CD14-positive monocyte (primary cell): ENCODE results near the gene CHID1. TPM values are rescaled to one million over a fixed set of nuclear protein-coding genes. Genes with fewer than 3 reads are reported as not detected.

Experiments used
- DNase-seq, 3 donors: peaks; one replicate each; pipeline ENCODE4 v3.0.0-alpha.2; 2011 to 2022
- H2AFZ ChIP-seq: 2 replicates; pipeline ENCODE4 v1.6.0; 2012; ENCODE audit warnings: mild to moderate bottlenecking, low read depth, low read length, inconsistent platforms; ENCODE audit not compliant: insufficient read depth, poor library complexity, severe bottlenecking
- H3K27ac ChIP-seq, 2 donors: 1 replicate in 1 of 2; 2 replicates in 1 of 2; pipeline ENCODE4 v1.5.1; 2012 to 2013; ENCODE audit warnings: low read length in 2 of 2, control low read depth in 1 of 2, inconsistent platforms in 1 of 2, low read depth in 1 of 2, mild to moderate bottlenecking in 1 of 2
- H3K27me3 ChIP-seq, 2 donors: one replicate each; pipeline versions ENCODE4 v1.6.0 to v1.6.1; 2011 to 2013; ENCODE audit warnings: low read length in 2 of 2; ENCODE audit not compliant: control insufficient read depth in 2 of 2, insufficient read depth in 2 of 2
- H3K36me3 ChIP-seq, 2 donors: replicated peaks in 1 of 2; 1 replicate in 1 of 2; 2 replicates in 1 of 2; pipeline versions ENCODE4 v1.5.1 to v1.6.1; 2012 to 2013; ENCODE audit warnings: low read length in 2 of 2, control low read depth in 1 of 2, inconsistent platforms in 1 of 2, mild to moderate bottlenecking in 1 of 2; ENCODE audit not compliant: insufficient read depth in 2 of 2, control insufficient read depth in 1 of 2
- H3K4me1 ChIP-seq, 2 donors: 1 replicate in 1 of 2; 2 replicates in 1 of 2; pipeline versions ENCODE4 v1.5.1 to v1.6.1; 2012 to 2013; ENCODE audit warnings: low read length in 2 of 2, control low read depth in 1 of 2, inconsistent platforms in 1 of 2, mild to moderate bottlenecking in 1 of 2, moderate library complexity in 1 of 2; ENCODE audit not compliant: insufficient read depth in 2 of 2, control insufficient read depth in 1 of 2
- H3K4me2 ChIP-seq: replicated peaks from 2 replicates; pipeline ENCODE3; 2012; ENCODE audit warnings: low read length, moderate library complexity, mild to moderate bottlenecking; ENCODE audit not compliant: poor library complexity, severe bottlenecking; ENCODE audit errors: extremely low read depth
- H3K4me3 ChIP-seq, 3 experiments: fragments of 200-600 bp in 1 of 3; sonication (generic) in 1 of 3; replicated peaks in 1 of 3; 1 replicate in 2 of 3; 2 replicates in 1 of 3; pipeline ENCODE4 v1.5.1; 2011 to 2013; ENCODE audit warnings: low read length in 3 of 3, mild to moderate bottlenecking in 3 of 3, control low read depth in 2 of 3, low read depth in 2 of 3, inconsistent platforms in 1 of 3, moderate library complexity in 1 of 3
- H3K79me2 ChIP-seq: 2 replicates; pipeline ENCODE4 v1.6.0; 2012; ENCODE audit warnings: mild to moderate bottlenecking, control low read depth, inconsistent platforms, low read length, moderate library complexity; ENCODE audit not compliant: insufficient read depth
- H3K9ac ChIP-seq: 2 replicates; pipeline ENCODE4 v1.6.0; 2017; ENCODE audit warnings: low read length, mild to moderate bottlenecking; ENCODE audit not compliant: insufficient read depth, poor library complexity, severe bottlenecking
- H3K9me3 ChIP-seq, 2 donors: replicated peaks in 1 of 2; 1 replicate in 1 of 2; 2 replicates in 1 of 2; pipeline versions ENCODE4 v1.5.1 to v1.6.1; 2012 to 2013; ENCODE audit warnings: low read length in 2 of 2, control low read depth in 1 of 2; ENCODE audit not compliant: control insufficient read depth in 1 of 2, insufficient read depth in 1 of 2
- H4K20me1 ChIP-seq: 2 replicates; pipeline ENCODE4 v1.6.0; 2012; ENCODE audit warnings: mild to moderate bottlenecking, low read length, control low read depth, moderate library complexity; ENCODE audit not compliant: insufficient read depth
- H3K27ac Mint-ChIP-seq, 7 donors: one replicate each; pipeline ENCODE4 v1.8.0; 2020; ENCODE audit warnings: mild to moderate bottlenecking in 7 of 7, mixed read lengths in 7 of 7, moderate library complexity in 6 of 7, inconsistent platforms in 2 of 7
- H3K27me3 Mint-ChIP-seq, 3 donors: one replicate each; pipeline ENCODE4 v1.8.0; 2021 to 2022; ENCODE audit warnings: low read depth in 3 of 3, mild to moderate bottlenecking in 3 of 3, mixed read lengths in 3 of 3, moderate library complexity in 3 of 3, inconsistent platforms in 1 of 3
- H3K36me3 Mint-ChIP-seq, 2 donors: one replicate each; pipeline ENCODE4 v1.8.0; 2020; ENCODE audit warnings: mixed read lengths in 2 of 2, inconsistent platforms in 1 of 2, mild to moderate bottlenecking in 1 of 2
- H3K4me1 Mint-ChIP-seq: one replicate; pipeline ENCODE4 v1.8.0; 2020; ENCODE audit warnings: mild to moderate bottlenecking, mixed read lengths
- H3K4me3 Mint-ChIP-seq, 2 donors: one replicate each; pipeline ENCODE4 v1.8.0; 2020; ENCODE audit warnings: mild to moderate bottlenecking in 2 of 2, mixed read lengths in 2 of 2, moderate library complexity in 1 of 2
- H3K9me3 Mint-ChIP-seq, 7 donors: one replicate each; pipeline ENCODE4 v1.8.0; 2020 to 2022; ENCODE audit warnings: mixed read lengths in 7 of 7, mild to moderate bottlenecking in 6 of 7, moderate library complexity in 6 of 7, inconsistent platforms in 2 of 7
- WGBS: methylation state at CpG from one replicate; pipeline ENCODE4 v1.1.5; 2013; ENCODE audit warnings: missing lambda C conversion rate; ENCODE audit not compliant: insufficient coverage; 5-methylcytosine and 5-hydroxymethylcytosine counted together
- intact Hi-C, 2 donors: fragments of 100-400 bp; cut with micrococcal nuclease; formaldehyde crosslinking; loops; one replicate each; pipeline versions ENCODE4 v1.15.0 to v1.15.1; 2023
- polyA plus RNA-seq, 3 donors: library from polyadenylated mRNA; depleted of rRNA in 1 of 3; unstranded in 2 of 3; stranded (reverse) in 1 of 3; fragments of 300-500 nt in 2 of 3; fragments of >200 nt in 1 of 3; fragmentation: Illumina TruSeq in 2 of 3; gene quantifications; 1 replicate in 2 of 3; 2 replicates in 1 of 3; pipeline ENCODE4 v1.2.3, GENCODE V29; 2012 to 2021
- TF ChIP-seq, protein P1 (sequence below): fragments of 200-600 bp; IDR thresholded peaks from one replicate; pipeline ENCODE4 v1.8.0; 2022; ENCODE audit warnings: antibody characterized with exemption, mild to moderate bottlenecking

The CHID1 gene
- polyA plus RNA-seq, 3 donors = 23.2 to 45.4 (median 45.0) TPM

DNA sequence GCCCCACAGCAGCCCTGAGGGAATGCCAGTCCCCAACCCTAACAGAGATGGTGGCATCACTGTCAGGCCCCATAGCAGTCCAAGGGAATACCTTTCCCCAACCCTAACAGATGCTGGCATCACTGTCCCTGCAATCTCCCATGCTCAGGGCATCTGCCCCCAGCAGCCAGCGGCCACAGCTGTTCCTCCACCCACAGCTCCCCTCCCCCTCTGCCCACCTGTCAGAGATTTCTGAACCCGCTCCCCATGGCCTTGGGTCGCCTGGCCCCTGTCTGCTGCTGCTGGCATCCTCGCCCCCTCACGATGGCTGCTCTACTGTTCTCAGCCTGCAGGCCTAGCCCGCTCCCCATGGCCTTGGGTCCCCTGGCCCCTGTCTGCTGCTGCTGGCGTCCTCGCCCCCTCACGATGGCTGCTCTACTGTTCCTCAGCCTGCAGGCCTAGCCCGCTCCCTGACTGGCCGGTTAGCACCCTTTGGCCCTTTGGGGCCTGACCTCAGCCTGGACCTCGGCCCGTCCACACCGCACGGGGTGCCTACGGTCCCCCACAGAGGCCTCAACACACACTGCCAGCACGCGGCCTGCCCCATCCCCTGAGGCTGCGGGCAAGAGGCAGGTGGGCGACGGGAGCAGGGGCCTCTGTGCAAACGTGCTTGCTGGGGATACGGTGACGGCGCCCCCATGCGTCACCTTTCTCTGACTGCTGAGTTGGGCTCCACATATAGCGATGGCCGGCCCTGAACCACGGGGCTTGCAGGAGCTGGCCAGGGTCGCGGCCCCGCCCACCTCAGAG lies 20.7 kb downstream of the CHID1 start:
- peaks cover 4 to 18% of the 10 kb centered on the region in 2 donors for H3K36me3 ChIP-seq

DNA sequence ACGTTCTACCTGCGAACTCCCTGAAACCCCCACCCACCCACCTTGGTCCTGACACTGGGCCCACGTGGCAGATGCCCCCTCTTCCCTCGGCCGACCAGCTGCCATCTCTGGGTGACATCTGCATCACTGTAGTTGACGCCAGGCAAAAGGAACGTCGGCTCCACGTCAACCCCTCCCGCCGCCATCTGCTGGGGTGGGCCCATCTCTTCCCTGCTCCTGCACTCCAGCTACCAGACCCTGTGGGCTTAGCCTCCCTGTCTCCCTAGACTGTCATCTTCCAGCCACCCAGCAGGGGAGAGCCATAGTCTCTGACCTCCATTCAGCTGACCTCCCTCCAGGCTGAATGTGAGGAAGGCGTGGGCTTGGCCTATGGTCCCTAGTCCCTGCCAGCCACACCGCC lies 21.4 kb downstream of the CHID1 start:
- TF ChIP-seq, protein P1, sequence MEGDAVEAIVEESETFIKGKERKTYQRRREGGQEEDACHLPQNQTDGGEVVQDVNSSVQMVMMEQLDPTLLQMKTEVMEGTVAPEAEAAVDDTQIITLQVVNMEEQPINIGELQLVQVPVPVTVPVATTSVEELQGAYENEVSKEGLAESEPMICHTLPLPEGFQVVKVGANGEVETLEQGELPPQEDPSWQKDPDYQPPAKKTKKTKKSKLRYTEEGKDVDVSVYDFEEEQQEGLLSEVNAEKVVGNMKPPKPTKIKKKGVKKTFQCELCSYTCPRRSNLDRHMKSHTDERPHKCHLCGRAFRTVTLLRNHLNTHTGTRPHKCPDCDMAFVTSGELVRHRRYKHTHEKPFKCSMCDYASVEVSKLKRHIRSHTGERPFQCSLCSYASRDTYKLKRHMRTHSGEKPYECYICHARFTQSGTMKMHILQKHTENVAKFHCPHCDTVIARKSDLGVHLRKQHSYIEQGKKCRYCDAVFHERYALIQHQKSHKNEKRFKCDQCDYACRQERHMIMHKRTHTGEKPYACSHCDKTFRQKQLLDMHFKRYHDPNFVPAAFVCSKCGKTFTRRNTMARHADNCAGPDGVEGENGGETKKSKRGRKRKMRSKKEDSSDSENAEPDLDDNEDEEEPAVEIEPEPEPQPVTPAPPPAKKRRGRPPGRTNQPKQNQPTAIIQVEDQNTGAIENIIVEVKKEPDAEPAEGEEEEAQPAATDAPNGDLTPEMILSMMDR = no peak
- WGBS = 98% methylated on average over 13 of the region's 13 CpGs
- Mint-ChIP-seq H3K27me3 (peaks cover 0 to 1% (median 0%) of the 10 kb centered on the region in 3 donors), H3K9me3 (no peaks in the 10 kb centered on the region), H3K4me3 (no peak overlapping the region), H3K4me1 (no peaks in the 10 kb centered on the region), H3K27ac (no peak overlapping the region), H3K36me3 (peaks cover 15 to 23% of the 10 kb centered on the region in 2 donors)
- Histone ChIP-seq H3K27me3 (no peaks in the 10 kb centered on the region), H3K4me1 (no peaks in the 10 kb centered on the region), H3K4me2 (no peak overlapping the region), H3K9me3 (no peaks in the 10 kb centered on the region), H3K36me3 (peaks cover 4 to 18% of the 10 kb centered on the region in 2 donors), H3K27ac (no peak overlapping the region), H2AFZ (no peak overlapping the region), H3K4me3 (no peak overlapping the region), H3K9ac (no peak overlapping the region), H3K79me2 (no peaks in the 10 kb centered on the region), H4K20me1 (no peaks in the 10 kb centered on the region)
- intact Hi-C loops = no loop called here
- DNase-seq = no peak

More for the DNA sequence above, 20.7 kb downstream of the CHID1 start:
- TF ChIP-seq, protein P1 = no peak
- Mint-ChIP-seq H3K4me3 (no peak overlapping the region), H3K27me3 (peaks cover 0 to 1% (median 0%) of the 10 kb centered on the region in 3 donors), H3K27ac (no peak overlapping the region), H3K36me3 (peaks cover 15 to 23% of the 10 kb centered on the region in 2 donors), H3K4me1 (no peaks in the 10 kb centered on the region), H3K9me3 (no peaks in the 10 kb centered on the region)
- intact Hi-C loops = no loop called here
- H3K4me2 ChIP-seq = no peak overlapping the region
- H2AFZ ChIP-seq = no peak overlapping the region
- H3K27me3 ChIP-seq = no peaks in the 10 kb centered on the region
- no peaks in the 10 kb centered on the region for H4K20me1 ChIP-seq
- H3K27ac ChIP-seq = no peak overlapping the region
- WGBS = 92% methylated on average over 29 of the region's 32 CpGs
- H3K9ac ChIP-seq = no peak overlapping the region
- H3K79me2 ChIP-seq = no peaks in the 10 kb centered on the region
- H3K4me1 ChIP-seq = no peaks in the 10 kb centered on the region
- H3K4me3 ChIP-seq = no peak overlapping the region
- no peak for DNase-seq
- H3K9me3 ChIP-seq = no peaks in the 10 kb centered on the region
